ENCODE measurements around the gene BRIX1.
"Not testable (repeated sequence)": the region's sequence is repeated elsewhere in the genome, so short reads cannot be mapped to it uniquely, and the experiment has no call there.

BRIX1 gene

DNA sequence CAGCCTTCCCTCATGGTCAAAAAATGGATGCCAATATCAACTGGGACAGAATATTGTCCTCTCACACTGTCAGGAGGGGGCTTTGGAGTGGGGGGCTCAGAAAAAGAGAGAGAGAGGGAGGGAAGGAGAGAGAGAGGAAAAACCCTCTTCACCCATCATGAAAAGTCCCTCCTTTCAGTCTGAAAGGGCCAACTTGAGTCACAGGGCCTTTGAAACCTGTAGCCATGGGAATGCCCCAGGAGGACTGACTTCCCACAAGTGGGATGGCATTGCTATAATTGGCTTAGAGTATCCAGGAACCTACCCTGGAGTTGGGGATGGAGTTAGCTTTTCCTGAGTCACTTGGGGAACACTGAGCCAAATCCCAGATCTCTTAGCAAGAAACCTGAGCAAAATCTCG lies 55.0 kb downstream of the BRIX1 start:
- DNase-seq, result no peak

DNA sequence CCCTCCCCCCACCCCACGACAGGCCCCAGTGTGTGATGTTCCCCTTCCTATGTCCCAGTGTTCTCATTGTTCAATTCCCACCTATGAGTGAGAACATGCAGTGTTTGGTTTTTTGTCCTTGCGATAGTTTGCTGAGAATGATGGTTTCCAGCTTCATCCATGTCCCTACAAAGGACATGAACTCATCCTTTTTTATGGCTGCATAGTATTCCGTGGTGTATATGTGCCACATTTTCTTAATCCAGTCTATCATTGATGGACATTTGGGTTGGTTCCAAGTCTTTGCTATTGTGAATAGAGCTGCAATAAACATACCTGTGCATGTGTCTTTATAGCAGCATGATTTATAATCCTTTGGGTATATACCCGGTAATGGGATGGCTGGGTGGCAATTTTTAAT lies 56.1 kb downstream of the BRIX1 start:
- not testable (repeated sequence) for DNase-seq
